ENCODE measurements around the gene PCBP4. TPM values are rescaled to one million over a fixed set of nuclear protein-coding genes. Genes with fewer than 3 reads are reported as not detected.

The PCBP4 gene
- total RNA-seq, 1 experiment from 2014 or later, result 17.9 TPM

GRCh38 chr3:51942603-51943450, 24.4 kb downstream of the PCBP4 start:
- Histone ChIP-seq H4K20me1 (ENCODE audit: insufficient read depth) (peaks cover 5% of the 10 kb centered on the region; the same call in 1 of the 2 replicates), H2AFZ (peak overlapping the region; percentile 88), H3K9me3 (ENCODE audit: insufficient read depth, low read depth) (no peaks in the 10 kb centered on the region), H3K27me3 (ENCODE audit: insufficient read depth, low read depth) (no peaks in the 10 kb centered on the region), H3K9me2 (ENCODE audit: insufficient read depth) (no peaks in the 10 kb centered on the region), H3K4me1 (replicated peaks; ENCODE audit: insufficient read depth) (peaks cover 16% of the 10 kb centered on the region; the same call in 1 of the 2 replicates), H3K36me3 (ENCODE audit: low read depth) (no peaks in the 10 kb centered on the region; the same call in 1 of the 2 replicates), H3K4me3 (peak overlapping the region; percentile 72), H3K27ac (peak overlapping the region; percentile 68), H3K4me2 (peak overlapping the region; percentile 98), H3K79me2 (ENCODE audit: low read depth) (peaks cover 26% of the 10 kb centered on the region), H3F3A (ENCODE audit: insufficient read depth, low read depth) (no peaks in the 10 kb centered on the region; the same call in 1 of the 2 replicates)
- no peak for TF ChIP-seq EZH2 (IDR thresholded peaks at IDR 0.05; ENCODE audit: low read depth)
- TF ChIP-seq, protein P1, sequence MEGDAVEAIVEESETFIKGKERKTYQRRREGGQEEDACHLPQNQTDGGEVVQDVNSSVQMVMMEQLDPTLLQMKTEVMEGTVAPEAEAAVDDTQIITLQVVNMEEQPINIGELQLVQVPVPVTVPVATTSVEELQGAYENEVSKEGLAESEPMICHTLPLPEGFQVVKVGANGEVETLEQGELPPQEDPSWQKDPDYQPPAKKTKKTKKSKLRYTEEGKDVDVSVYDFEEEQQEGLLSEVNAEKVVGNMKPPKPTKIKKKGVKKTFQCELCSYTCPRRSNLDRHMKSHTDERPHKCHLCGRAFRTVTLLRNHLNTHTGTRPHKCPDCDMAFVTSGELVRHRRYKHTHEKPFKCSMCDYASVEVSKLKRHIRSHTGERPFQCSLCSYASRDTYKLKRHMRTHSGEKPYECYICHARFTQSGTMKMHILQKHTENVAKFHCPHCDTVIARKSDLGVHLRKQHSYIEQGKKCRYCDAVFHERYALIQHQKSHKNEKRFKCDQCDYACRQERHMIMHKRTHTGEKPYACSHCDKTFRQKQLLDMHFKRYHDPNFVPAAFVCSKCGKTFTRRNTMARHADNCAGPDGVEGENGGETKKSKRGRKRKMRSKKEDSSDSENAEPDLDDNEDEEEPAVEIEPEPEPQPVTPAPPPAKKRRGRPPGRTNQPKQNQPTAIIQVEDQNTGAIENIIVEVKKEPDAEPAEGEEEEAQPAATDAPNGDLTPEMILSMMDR (conservative IDR thresholded peaks at IDR 0.05), result no peak
- DNase-seq, result peak; percentile 53 to 64
- ChIA-PET CTCF (interaction anchor here (0.6 to 1.2 kb wide), 6 partner anchors 31 to 443 kb away, joined by 3 to 6 read pairs (median 4); partner anchors contain the start of genes ABHD14B and DCAF1), POLR2A (ENCODE audit: unreplicated experiment) (interaction anchor here (0.6 kb wide), 2 partner anchors 401 to 443 kb away, joined by 8 read pairs; partner anchors contain the start of gene DCAF1)
- TSS peak; percentile 89 for BruUV-seq (replicated peaks)
- intact Hi-C loops (cut with micrococcal nuclease; ENCODE audit: unreplicated experiment), result loop anchor here (1.0 to 5.0 kb wide), 8 partner anchors 31 to 394 kb away; partner anchors contain the start of genes ABHD14B, ACY1, DUSP7 and RPL29

- H3K36me3 ChIP-seq (ENCODE audit: low read depth), result no peaks in the 10 kb centered on the region; the same call in 1 of the 2 replicates
- peaks cover 26% of the 10 kb centered on the region for H3K79me2 ChIP-seq (ENCODE audit: low read depth)
- H3K9me3 ChIP-seq (ENCODE audit: insufficient read depth, low read depth), result no peaks in the 10 kb centered on the region
- peaks cover 5% of the 10 kb centered on the region; the same call in 1 of the 2 replicates for H4K20me1 ChIP-seq (ENCODE audit: insufficient read depth)
- H3K4me2 ChIP-seq, result peak within 1 kb of the TSS; percentile 98
- peak within 1 kb of the TSS; percentile 68 for H3K27ac ChIP-seq
- ChIA-PET POLR2A (ENCODE audit: unreplicated experiment) (interaction anchor here (0.5 to 1.1 kb wide), 5 partner anchors 32 to 277 kb away, joined by 3 read pairs; partner anchors contain the start of genes ABHD14B and RPL29), CTCF (interaction anchor here (0.5 to 1.2 kb wide), 9 partner anchors 33 to 638 kb away, joined by 3 to 4 read pairs (median 3); partner anchors contain the start of genes ABHD14A and DUSP7)
- BruUV-seq (replicated peaks), result no TSS peak
- H3K27me3 ChIP-seq (ENCODE audit: insufficient read depth, low read depth), result no peaks in the 10 kb centered on the region
- H3K4me3 ChIP-seq, result peak within 1 kb of the TSS; percentile 85
- peak; percentile 98 to 99 for DNase-seq
- TF ChIP-seq EZH2 (IDR thresholded peaks at IDR 0.05; ENCODE audit: low read depth), result no peak
- TF ChIP-seq, protein P1 (conservative IDR thresholded peaks at IDR 0.05), result peak; percentile 94
- peak within 1 kb of the TSS; percentile 88 for H2AFZ ChIP-seq
- H3K9me2 ChIP-seq (ENCODE audit: insufficient read depth), result no peaks in the 10 kb centered on the region
- H3F3A ChIP-seq (ENCODE audit: insufficient read depth, low read depth), result no peaks in the 10 kb centered on the region; the same call in 1 of the 2 replicates
- H3K4me1 ChIP-seq (replicated peaks; ENCODE audit: insufficient read depth), result peaks cover 16% of the 10 kb centered on the region; the same call in 1 of the 2 replicates
- intact Hi-C loops (cut with micrococcal nuclease; ENCODE audit: unreplicated experiment), result loop anchor here (1.0 to 5.0 kb wide), 9 partner anchors 32 to 395 kb away; partner anchors contain the start of genes ABHD14B, ACY1, DUSP7 and RPL29
Measured at GRCh38 chr3:51941798-51942602, 25.3 kb downstream of the PCBP4 start, which contains the start of the genes PARP3 and RRP9. PARP3 (plus strand) TSS chr3:51942363; CDS start chr3:51943356, 993 bp downstream. RRP9 (minus strand) TSS chr3:51941904; CDS start chr3:51941867, 37 bp downstream.

Measured in PC-9 (cell line).